ENCODE measurements around the gene C1orf105.

The C1orf105 gene

DNA sequence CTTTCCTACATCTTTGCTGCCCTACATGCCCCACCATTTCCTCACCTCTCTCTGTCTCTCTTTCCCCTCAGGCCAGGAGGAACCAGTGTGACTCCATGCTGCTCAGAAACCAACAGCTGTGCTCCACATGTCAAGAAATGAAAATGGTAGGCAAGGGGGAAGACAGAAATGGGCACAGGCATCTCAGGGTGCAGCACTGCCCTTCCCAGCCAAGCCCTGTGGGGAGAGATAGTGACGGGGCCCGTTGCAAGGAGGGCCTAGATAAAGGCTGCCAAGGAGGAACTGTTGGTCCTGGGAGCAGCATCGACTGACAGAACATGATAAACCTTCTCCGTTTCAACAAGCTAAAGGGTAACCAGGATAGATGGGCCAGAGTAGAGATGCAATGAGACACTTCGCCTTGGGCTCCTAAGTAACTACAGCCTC, 35.9 kb downstream of the C1orf105 start:
- DNase-seq (ENCODE audit: low read depth in 3 of 3), result no peak

DNA sequence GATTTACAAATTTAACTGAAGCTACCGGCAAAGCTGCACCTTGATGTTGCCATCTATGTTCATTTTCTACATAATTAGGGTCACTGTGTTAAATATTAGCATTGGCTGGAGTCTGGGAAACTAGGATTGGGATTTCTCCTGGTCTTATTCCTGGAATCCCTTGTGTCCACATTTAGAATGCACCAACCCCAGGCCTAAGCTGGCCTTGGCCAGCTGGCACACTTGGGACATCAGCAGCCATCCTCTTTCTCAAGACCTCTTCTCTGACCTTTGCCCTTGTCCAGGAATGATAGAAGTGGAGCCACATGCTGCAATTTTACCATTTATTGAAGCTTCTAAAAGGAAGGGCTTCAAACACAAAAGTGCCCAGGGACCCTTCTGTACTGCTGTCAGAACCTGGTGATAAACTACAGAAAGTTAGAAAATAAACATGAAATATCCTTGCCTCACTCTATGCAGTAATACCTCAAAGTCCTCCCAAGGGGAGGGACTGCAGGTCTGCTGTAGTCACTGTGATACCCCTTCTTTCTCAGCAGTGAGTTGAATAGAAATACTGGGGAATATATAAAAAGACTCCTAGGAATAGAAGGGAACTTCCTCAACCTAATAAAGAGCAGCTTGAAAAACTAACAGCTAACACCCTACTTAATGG, 37.1 kb downstream of the C1orf105 start:
- no peak for DNase-seq (ENCODE audit: low read depth in 3 of 3)

DNA sequence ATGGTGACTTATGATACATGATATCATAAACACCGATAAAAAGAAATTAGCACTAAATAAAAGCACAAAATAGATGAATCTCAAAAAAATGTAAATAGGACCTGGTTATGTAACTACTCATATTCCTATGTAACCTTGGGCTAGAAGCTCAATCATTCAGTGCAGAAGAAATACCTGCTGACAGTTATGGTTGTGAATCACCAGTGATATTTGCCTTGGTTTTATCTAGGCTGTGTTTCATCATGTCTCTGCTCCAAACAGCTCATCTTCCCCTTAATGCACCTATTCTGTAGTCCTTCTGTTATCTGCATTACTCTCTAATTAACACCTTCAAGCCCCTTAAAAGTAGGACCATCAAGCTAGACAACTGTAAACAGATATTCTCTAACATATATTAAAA, 39.7 kb downstream of the C1orf105 start:
- no peak for DNase-seq (ENCODE audit: low read depth in 3 of 3)

DNA sequence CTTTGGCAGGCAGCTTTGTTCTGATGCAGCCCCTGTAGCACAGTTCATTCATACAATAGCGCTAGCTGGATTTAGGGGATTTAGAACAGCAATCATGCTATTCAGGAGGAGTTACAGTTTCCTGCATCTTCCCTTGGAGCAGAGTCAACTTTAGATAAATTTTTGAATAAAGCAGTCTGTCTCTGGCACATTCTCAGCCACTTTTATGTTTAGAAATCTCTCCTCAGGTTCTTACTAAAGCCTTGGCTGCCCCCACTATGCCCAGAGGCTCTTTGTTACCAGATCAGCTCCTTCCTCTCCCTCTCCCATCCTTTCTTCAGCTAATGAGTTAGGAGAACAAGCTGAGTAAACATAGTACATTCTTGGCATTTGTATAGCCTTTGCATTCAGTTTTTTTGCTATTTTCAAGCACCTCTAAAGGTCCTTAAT, 40.4 kb downstream of the C1orf105 start:
- no peak for DNase-seq (ENCODE audit: low read depth in 3 of 3)

DNA sequence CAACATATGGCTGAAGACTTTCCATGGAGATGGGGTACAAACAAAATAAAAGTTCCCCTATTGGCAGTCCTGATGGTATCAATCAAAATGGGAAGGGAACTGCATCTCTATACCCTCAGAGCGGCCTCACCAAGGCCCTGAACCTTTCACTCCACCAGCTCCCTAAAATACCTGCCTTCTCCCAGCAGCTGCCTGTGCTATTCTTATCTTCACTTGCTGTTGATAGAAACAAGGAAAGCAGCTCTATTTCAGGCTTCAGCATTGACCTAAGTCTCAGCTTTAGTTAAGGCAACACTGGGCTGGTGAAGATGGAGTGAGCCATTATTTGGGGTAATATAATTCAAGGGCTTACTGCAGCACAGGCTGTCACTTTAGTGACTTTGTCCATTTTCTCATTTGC, 45.1 kb downstream of the C1orf105 start:
- no peak for DNase-seq (ENCODE audit: low read depth in 3 of 3)

DNA sequence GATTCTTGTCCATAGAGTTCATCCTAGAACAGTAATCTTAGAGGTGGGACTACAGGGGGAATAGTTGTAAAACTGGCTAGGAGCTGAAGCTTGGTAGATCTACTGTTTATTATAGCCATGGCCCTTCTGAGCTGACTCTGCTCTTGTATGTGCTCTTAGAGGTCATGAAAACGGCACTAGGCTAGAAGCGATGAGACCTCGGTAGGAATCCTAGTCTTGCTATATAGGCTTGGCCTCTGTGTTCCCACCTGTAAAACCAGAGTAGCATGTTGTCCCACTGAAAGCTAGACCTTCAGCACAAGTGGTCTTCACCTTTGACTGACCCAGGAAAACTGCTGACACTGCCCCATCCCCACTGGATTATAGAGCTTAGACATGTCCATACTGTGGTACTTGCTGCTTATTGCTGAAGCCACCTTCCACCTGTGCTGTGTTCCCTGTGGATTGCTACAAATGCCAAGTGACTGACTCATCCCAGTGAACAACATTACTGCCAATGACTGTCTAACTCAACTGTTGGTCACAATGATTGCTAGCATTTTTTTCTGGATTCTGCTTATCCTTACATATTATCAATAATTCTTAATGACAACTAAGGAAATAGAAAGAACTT, 46.4 kb downstream of the C1orf105 start:
- DNase-seq (ENCODE audit: low read depth in 3 of 3), result no peak

DNA sequence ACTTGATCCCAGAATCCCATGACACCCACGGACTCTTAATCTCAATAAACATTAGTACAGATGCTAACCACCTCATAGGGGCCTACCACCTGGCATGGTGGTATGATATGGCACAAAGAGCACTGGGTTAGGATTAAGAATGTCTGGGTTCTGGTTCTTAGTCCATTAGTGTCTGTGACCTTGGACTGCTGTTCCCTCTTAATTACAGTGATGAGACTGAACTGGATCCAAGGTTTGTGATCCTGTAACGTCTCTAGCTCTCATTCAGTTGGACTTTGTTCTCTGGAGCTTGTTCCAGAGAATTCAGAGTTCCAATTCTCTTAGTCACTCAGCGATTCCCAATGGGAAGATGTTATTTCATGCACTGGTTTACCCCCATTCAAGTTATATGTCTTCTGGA, 47.0 kb downstream of the C1orf105 start:
- no peak for DNase-seq (ENCODE audit: low read depth in 3 of 3)

DNA sequence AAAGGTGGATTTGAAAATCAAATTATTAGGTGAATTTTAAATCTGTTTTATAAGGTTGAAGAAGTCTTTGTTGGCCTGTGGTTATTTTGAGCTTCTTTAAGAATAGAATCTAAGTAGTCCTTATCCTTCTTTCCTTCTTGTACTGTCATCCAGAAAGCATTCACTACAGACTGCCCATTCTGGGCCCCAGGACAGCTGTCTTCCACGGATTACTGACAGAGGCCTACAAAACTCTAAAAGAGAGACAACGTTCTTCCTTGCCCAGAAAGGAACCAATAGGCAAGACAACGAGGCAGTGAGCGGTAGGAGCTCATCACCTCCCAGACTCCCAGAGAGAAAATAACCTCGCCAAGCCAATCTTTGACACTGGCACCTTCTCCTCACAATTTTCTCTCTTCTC, 47.8 kb downstream of the C1orf105 start:
- no peak for DNase-seq (ENCODE audit: low read depth in 3 of 3)

DNA sequence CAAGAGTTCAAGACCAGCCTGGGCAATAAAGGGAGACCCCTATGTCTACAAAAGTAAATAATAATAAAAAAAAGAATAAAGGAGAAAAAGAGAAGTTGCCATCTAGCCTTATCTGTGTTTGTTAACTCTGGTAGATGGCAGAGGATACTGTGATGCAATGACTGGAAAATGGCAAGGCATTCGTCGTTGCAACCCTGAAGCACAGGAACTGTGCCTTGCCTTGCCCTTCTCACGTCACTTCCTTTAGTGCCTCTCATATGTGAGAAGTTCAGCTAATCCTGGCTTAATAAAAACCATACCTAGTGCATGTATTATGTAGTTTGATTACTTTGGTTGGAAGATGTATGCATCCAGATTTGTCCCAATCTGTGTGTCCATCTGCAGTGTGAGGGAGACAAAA, 49.2 kb downstream of the C1orf105 start:
- no peak for DNase-seq (ENCODE audit: low read depth in 3 of 3)

DNA sequence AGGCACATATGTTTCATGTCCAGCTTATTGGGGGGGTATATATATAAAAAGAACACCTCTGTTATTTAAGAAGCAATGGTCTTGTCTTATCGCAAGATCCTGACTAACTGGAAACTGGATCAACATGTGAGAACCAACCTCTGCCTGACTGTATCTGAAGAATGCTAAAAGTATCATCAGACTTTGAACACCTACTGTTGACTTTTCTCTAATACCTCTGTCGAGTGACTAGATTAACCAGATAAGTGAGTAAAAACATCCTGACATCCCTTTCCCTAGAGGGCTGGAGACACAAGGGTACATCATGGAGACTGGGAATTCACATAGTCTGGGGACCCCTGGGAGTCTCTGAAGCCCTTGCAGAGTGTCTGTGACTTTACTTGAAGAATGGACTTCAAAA, 49.7 kb downstream of the C1orf105 start:
- no peak for DNase-seq (ENCODE audit: low read depth in 3 of 3)

DNA sequence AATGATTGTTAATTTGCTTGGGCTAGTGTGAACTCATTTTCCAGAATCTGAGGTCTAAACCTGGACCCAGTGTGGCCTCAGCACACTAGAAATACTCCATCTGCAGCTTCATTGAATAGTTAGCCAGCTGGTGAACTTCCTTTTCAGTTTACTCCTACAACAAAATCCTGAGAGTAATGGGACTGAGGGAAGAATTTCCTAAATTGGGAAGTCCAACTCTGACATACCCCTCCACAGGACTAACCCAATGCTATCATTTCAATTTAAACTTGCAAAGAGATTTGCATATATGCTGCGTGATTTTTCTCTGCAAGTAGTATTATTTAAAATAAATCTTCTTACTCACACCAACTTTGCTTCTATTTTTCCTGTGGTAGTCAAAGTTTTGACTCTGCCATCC, 51.2 kb downstream of the C1orf105 start:
- no peak for DNase-seq (ENCODE audit: low read depth in 3 of 3)

DNA sequence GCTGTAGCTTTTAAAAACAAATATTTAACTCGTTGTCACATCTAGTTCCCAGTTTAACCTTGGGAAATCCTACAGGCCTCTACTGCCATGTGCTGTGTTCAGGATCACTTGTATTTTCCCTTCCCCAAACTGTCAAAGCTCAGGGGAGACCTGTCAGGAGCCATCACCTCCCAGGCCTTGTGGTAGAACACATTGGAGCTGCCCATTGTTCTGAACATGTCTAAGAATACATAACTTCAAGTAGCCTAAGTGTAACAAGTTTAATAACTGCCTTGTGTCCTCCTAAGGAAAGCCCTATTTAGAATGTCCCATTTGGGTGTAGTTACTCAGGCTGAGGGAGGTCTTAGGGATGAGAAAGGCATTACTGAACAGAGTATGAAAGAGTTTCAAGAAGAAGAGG, 52.0 kb downstream of the C1orf105 start:
- no peak for DNase-seq (ENCODE audit: low read depth in 3 of 3)

DNA sequence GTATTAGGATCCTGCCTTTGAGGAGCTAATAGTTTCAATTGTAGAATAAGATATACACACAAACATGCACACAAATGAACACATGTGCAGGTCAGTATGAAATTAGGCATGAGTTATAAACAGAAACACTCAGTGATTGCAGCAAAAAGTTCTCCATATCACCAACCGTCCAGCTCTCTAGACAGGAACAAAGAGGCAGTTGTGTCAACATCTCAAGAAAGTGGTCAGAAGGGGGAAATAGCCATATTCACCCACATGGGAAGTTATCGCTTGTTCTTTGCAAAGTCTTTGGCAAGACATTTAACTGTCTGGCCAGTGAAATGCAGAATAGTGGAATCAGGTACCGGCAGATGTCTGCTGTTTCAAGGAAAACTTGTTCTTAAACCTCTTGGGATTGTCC, 52.8 kb downstream of the C1orf105 start:
- DNase-seq (ENCODE audit: low read depth in 3 of 3), result no peak

DNA sequence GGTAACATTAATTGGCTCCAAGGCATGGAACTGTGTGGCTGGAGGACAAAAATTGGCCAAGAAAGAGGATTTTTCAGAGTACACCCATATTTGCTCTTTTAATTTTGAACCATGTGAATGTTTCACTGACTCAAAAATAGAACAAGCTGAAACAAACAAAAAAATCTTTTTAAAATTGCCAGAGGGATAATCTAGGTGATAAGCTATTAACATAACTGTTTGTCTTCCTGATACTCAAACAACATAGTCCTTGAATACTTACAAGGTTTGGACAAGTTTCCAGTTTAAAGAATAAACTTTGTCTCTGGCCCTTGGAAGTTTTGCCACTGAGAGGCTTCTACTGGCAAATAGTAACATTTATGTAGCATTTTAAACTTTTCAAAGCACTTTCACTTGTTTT, 53.4 kb downstream of the C1orf105 start:
- no peak for DNase-seq (ENCODE audit: low read depth in 3 of 3)

DNA sequence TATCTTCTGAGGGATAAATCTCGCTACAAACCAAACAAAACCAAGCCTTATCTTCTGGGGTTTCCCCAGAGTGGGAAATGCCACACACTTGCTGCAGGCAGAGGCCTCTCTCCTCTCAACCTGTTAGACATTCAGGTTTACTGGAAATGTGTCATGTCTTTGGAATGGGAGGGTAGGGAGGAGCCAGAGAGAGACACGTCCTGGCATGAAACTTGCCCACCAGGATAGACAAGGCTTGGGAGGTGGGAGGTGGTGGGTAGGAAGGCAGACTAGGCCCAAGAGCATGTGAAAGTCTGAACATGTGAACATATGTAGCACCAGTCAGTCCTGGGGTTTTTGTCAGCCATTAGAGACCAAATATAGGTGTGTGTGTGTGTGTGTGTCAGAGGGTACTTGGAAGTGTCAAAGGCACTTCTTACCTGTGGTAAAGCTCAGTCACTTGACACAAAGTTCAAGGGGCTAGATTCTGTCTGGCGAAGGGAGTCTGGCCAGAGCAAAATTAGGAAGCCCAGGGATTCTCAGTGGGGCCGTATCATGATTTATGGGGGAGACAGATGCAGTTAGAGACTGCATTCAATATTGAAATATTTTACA, 55.8 kb downstream of the C1orf105 start:
- no peak for DNase-seq (ENCODE audit: low read depth in 3 of 3)

DNA sequence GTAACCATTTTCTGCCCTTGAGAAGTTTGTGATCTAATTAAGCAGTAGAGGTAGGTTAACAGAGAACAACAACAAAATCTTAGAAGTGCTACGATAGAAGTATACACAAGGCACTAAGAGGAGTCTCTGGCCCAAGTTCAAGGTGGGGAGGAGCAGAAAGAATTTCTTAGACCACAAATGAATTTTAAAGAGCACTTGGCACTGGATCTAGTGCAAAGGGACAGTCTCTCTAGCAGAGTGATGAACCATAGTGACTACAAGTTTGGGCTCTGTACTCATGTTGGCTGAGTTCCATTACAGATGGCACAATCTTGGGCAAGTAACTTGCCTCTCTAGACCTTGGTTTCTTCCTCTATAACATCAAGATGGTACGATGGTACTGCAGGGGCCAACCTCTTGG, 56.7 kb downstream of the C1orf105 start:
- no peak for DNase-seq (ENCODE audit: low read depth in 3 of 3)

DNA sequence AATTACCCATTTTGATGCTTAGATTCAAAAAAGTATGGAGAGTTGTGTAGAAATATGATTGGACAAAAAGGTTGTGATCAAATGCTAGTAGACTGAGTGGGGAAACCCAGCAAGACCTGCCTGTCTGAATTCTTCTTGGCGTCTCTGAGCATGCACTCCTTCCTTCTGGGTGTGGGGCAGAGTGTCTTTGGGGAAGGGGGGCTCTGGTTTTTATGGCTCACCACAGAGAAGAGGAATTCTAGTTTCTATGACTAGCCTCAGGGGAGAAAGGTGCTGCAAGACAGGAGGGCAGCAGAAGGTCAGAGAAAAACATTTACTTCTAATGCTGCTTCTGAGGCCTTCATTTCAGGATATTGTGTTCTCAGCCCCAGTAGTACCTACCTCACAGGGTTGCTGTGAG, 57.3 kb downstream of the C1orf105 start:
- no peak for DNase-seq (ENCODE audit: low read depth in 3 of 3)

DNA sequence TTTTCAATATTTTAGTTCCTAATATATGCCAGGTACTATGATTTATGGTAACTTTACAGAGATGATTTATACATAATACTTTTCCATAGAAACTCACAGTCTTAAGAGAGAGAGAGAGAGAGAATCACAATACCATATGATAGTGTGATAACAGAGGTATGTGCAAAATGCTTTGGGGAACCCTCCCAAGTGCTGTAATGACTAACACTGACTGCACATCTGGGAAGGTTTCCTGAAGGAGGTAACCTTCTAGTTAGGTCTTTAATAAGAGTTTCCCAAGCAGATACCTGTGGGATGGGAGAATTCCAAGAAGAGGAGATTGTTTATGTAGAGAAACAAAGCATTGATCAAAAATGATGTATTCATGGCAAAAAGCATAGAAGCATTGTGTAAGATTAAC, 58.0 kb downstream of the C1orf105 start:
- DNase-seq (ENCODE audit: low read depth in 3 of 3), result no peak

DNA sequence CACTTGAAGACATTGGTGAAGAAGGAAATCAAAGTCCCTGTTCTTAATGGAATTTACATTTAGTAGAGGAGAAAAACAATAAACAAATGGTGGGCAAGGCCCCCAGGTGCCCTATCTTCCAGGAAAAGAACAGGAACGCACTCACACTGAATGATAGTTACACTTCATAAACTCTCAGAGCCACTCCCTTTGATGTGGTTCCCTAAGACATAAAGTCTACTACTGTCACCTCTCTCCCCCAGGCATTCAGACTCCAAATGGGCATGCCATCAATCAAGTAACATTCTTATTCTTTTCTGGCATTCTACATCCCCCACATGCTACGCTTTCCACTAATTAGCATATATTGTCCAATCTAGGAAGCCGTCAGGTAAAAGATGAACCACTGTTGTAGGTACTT, 59.9 kb downstream of the C1orf105 start:
- no peak for DNase-seq (ENCODE audit: low read depth in 3 of 3)

DNA sequence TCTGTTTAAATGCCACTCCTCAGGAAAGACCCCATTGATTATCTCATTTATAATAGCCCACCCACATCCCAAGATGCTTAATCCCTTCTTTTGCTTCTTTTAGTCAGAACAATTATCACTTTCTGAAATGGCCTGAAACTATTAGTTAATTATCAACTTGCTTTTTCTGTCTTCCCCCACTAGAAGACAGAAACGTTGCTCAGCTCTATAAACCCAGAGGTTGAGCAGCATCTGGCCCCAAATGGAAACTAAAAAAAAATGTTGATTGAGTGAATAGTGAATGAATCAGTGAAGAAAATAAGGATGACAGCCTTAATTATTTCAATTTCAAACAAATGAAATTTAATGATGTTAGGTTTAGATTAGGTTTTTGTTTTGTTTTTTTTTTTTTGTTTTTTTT, 61.6 kb downstream of the C1orf105 start:
- no peak for DNase-seq (ENCODE audit: low read depth in 3 of 3)

DNA sequence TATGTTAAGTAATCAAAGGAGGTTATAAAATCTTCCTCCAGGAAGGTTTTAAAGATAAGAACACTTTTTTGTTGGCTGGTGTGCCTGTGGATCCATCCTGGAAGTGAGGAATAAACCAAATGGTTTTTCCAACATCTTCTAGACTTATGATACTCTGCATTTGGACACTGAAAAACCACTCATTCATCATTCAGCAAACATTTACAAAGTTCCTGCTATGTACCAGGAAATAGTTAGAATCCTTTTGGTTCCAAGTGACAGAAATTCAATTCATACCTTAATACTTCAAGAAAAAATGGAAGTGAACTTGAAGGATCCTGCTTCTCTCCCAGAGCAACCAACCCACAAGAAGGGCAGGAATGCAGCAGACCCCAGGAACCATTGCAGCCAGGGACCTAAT, 63.0 kb downstream of the C1orf105 start:
- DNase-seq (ENCODE audit: low read depth in 3 of 3), result no peak

DNA sequence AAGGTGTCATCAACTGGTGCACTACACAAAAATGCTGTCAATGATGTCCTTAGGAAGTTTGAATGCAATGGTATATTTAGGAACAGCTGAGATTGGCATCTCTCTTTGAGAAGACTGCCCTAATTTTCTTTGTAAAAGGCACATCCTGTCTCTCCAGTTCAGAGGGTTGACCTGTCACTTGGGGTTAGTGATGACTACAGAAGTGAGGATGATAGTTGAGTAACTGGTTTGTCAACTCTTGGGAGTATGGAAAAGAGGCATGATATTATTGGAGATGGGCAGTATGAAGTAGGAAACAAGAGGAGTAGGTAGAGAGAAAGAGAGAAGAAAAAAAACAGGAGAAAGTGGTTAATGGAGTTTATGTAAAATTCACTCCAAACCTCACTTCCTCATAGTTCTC, 63.8 kb downstream of the C1orf105 start:
- DNase-seq (ENCODE audit: low read depth in 3 of 3), result no peak

DNA sequence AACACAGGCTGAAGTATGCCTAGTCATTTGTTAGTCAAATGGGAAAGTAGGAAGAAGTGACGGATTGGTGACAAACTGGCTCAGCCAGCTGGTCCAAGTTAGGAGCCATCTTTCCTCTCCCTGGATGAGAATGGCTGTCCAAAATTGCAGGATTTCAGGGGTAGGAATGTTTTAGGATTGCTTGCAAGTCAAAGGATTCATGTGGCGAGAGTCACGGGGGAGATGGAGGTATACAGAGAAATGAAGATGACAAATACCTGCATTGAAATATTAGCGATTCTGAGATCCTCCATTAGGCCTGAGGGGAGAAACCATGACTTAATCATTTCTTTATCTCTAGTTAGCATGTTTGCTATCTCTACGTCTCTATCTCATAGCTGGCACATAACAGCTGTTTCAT, 65.1 kb downstream of the C1orf105 start:
- no peak for DNase-seq (ENCODE audit: low read depth in 3 of 3)

Measured in stimulated activated CD4-positive, alpha-beta T cell treated with anti-CD3 and anti-CD28 coated beads, TNF-alpha, amount 100 ng/mL, for 24 hours (primary cell).